ENCODE results near the gene BSX.

DNA sequence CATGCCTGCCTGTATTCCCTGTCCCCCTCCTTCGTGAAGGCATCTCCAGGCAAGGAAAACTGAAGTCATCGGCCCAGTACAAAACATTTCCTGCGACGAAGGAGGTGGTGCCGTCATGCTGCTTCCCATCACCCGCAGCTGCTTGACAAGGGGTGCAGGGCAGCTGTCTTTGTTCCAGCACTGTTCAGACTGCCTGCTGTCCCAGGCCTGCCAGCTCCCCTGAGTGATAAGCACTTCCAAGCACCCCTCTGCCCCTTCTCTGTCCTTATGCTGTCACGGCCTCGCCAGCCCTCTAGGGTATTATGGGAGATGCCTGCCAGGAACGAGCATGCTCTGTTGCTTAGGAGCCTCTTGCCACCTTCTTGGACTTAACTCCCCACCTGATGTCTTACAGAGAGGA is 37.1 kb upstream of the BSX start:
- TF ChIP-seq POLR2A (IDR thresholded peaks at IDR 0.05), result no peak
- no peak for TF ChIP-seq CTCF (IDR thresholded peaks at IDR 0.05)
